HG02763 (cell line): ENCODE results near the gene ANGPTL3.
"Not testable (repeated sequence)": the region's sequence is repeated elsewhere in the genome, so short reads cannot be mapped to it uniquely, and the experiment has no call there.

Source experiments
- ATAC-seq: cut with Tn5 transposase; IDR thresholded peaks from one replicate; pipeline ENCODE4 v1.9.1; 2021; ENCODE audit warnings: mild to moderate bottlenecking, moderate library complexity; ENCODE audit not compliant: unreplicated experiment

ANGPTL3 gene

GRCh38 chr1:62597281-62597680, at the start of gene ANGPTL3:
Gene ANGPTL3 (plus strand): TSS chr1:62597520. CDS start chr1:62597567, 47 bp downstream.
- no peak for ATAC-seq

GRCh38 chr1:62561306-62561705, 36.0 kb upstream of the ANGPTL3 start:
- no peak for ATAC-seq

GRCh38 chr1:62567182-62567581, 30.1 kb upstream of the ANGPTL3 start:
- not testable (repeated sequence) for ATAC-seq

- not testable (repeated sequence) for ATAC-seq
These were observed 29.4 kb upstream of the ANGPTL3 start for GRCh38 chr1:62567926-62568325.

- not testable (repeated sequence) for ATAC-seq
These were observed 25.8 kb upstream of the ANGPTL3 start for GRCh38 chr1:62571517-62571916.

GRCh38 chr1:62572476-62572875, 24.8 kb upstream of the ANGPTL3 start:
- no peak for ATAC-seq

GRCh38 chr1:62573675-62574074, 23.6 kb upstream of the ANGPTL3 start:
- ATAC-seq = no peak

GRCh38 chr1:62585469-62586155, 11.7 kb upstream of the ANGPTL3 start:
- no peak for ATAC-seq

- no peak for ATAC-seq
These were observed 9.3 kb upstream of the ANGPTL3 start for GRCh38 chr1:62588000-62588399.

GRCh38 chr1:62589321-62589720, 8.0 kb upstream of the ANGPTL3 start:
- ATAC-seq = no peak

GRCh38 chr1:62590255-62590969, 6.9 kb upstream of the ANGPTL3 start:
- no peak for ATAC-seq

GRCh38 chr1:62590970-62591368, 6.4 kb upstream of the ANGPTL3 start:
- ATAC-seq = no peak

- no peak for ATAC-seq
These were observed 3.4 kb upstream of the ANGPTL3 start for GRCh38 chr1:62593825-62594394.

GRCh38 chr1:62595647-62596046, 1.7 kb upstream of the ANGPTL3 start:
- no peak for ATAC-seq

- ATAC-seq = no peak
These were observed 1.7 kb downstream of the ANGPTL3 start for GRCh38 chr1:62599044-62599443.

- ATAC-seq = no peak
These were observed 4.1 kb downstream of the ANGPTL3 start for GRCh38 chr1:62601457-62601856.

GRCh38 chr1:62608905-62609304, 11.6 kb downstream of the ANGPTL3 start:
- no peak for ATAC-seq

GRCh38 chr1:62610588-62610987, 13.3 kb downstream of the ANGPTL3 start:
- not testable (repeated sequence) for ATAC-seq

- ATAC-seq = no peak
These were observed 15.4 kb downstream of the ANGPTL3 start for GRCh38 chr1:62612770-62613169.

GRCh38 chr1:62613325-62613727, 16.0 kb downstream of the ANGPTL3 start:
- ATAC-seq = peak; percentile 91

- no peak for ATAC-seq
These were observed 16.6 kb downstream of the ANGPTL3 start for GRCh38 chr1:62613890-62614289.

- ATAC-seq = peak; percentile 92
These were observed 24.6 kb downstream of the ANGPTL3 start for GRCh38 chr1:62621907-62622306.
